Esophagus squamous epithelium (tissue), 5 donors: ENCODE measurements around the gene TNS1. TPM values are rescaled to one million over a fixed set of nuclear protein-coding genes. Genes with fewer than 3 reads are reported as not detected.

ENCODE experiments used
- DNase-seq: peaks from one replicate; lab custom pipeline; 2025; lab: John Stamatoyannopoulos, UW
- H3K27ac ChIP-seq, 4 donors: fragments of 200-600 bp; sonication (generic); one replicate each; pipeline ENCODE4 v1.5.1; 2016 to 2019; ENCODE audit warnings: mild to moderate bottlenecking in 1 of 4
- H3K27me3 ChIP-seq, 4 donors: fragments of 200-600 bp; sonication (generic); 1 replicate in 3 of 4; 2 replicates in 1 of 4; pipeline versions ENCODE4 v1.5.1 to v1.6.0; 2017 to 2021; ENCODE audit warnings: antibody characterized with exemption in 1 of 4
- H3K36me3 ChIP-seq, 3 donors: fragments of 200-600 bp; sonication (generic); one replicate each; pipeline ENCODE4 v1.5.1; 2016 to 2019
- H3K4me1 ChIP-seq, 3 donors: fragments of 200-600 bp; sonication (generic); one replicate each; pipeline ENCODE4 v1.5.1; 2017 to 2019
- H3K4me3 ChIP-seq, 4 donors: fragments of 200-600 bp; sonication (generic); 1 replicate in 3 of 4; 2 replicates in 1 of 4; pipeline ENCODE4 v1.5.1; 2016 to 2019; ENCODE audit warnings: mild to moderate bottlenecking in 2 of 4, moderate library complexity in 1 of 4
- H3K9me3 ChIP-seq, 3 donors: fragments of 200-600 bp; sonication (generic); one replicate each; pipeline ENCODE4 v1.5.1; 2016 to 2019
- POLR2A ChIP-seq, 4 donors: fragments of 450-650 bp; IDR thresholded peaks; one replicate each; pipeline ENCODE4 v1.6.1; 2017; ENCODE audit warnings: antibody characterized with exemption in 4 of 4, mild to moderate bottlenecking in 4 of 4, moderate library complexity in 3 of 4
- WGBS, 2 donors: methylation state at CpG; one replicate each; pipeline ENCODE4 v1.1.5; 2018; 5-methylcytosine and 5-hydroxymethylcytosine counted together
- intact Hi-C: fragments of 100-400 bp; cut with DNase I; formaldehyde crosslinking; loops from one replicate; pipeline ENCODE4 v1.15.0; 2022
- total RNA-seq, 4 donors: library from RNA; depleted of rRNA; stranded (reverse); fragments of >200 nt; gene quantifications; one replicate each; pipeline ENCODE4 v1.1.0, GENCODE V29; 2016
- TF ChIP-seq, protein P1 (sequence below), 6 experiments: fragments of 450-650 bp in 4 of 6; fragments of 200-600 bp in 2 of 6; sonication (generic) in 2 of 6; IDR thresholded peaks; one replicate each; pipeline ENCODE4 v1.5.1; 2016 to 2019; ENCODE audit warnings: antibody characterized with exemption in 6 of 6, mild to moderate bottlenecking in 4 of 6, moderate library complexity in 4 of 6
- donor health status: DM: yes; HTN: yes; CAD: no.

Gene TNS1
- total RNA-seq, 4 donors from 2014 or later: 34.7 to 201 (median 59.2) TPM

GRCh38 chr2:217935901-217936684, 66.7 kb downstream of the TNS1 start:
- intact Hi-C loops: no loop called here
- TF ChIP-seq POLR2A (IDR thresholded peaks at IDR 0.05): no peak
- TF ChIP-seq, protein P1, sequence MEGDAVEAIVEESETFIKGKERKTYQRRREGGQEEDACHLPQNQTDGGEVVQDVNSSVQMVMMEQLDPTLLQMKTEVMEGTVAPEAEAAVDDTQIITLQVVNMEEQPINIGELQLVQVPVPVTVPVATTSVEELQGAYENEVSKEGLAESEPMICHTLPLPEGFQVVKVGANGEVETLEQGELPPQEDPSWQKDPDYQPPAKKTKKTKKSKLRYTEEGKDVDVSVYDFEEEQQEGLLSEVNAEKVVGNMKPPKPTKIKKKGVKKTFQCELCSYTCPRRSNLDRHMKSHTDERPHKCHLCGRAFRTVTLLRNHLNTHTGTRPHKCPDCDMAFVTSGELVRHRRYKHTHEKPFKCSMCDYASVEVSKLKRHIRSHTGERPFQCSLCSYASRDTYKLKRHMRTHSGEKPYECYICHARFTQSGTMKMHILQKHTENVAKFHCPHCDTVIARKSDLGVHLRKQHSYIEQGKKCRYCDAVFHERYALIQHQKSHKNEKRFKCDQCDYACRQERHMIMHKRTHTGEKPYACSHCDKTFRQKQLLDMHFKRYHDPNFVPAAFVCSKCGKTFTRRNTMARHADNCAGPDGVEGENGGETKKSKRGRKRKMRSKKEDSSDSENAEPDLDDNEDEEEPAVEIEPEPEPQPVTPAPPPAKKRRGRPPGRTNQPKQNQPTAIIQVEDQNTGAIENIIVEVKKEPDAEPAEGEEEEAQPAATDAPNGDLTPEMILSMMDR (IDR thresholded peaks at IDR 0.05): no peak
- DNase-seq: no peak
- Histone ChIP-seq H3K27me3 (no peaks in the 10 kb centered on the region), H3K36me3 (peaks cover 0 to 18% (median 0%) of the 10 kb centered on the region in 3 donors), H3K4me3 (peak overlapping the region in 3 of 4 donors; percentile 8 to 72 (median 57)), H3K4me1 (peaks cover 52 to 99% (median 62%) of the 10 kb centered on the region in 3 donors), H3K9me3 (no peaks in the 10 kb centered on the region), H3K27ac (peak overlapping the region; percentile 73 to 95 (median 92))
- WGBS, 2 donors: 52 to 61% methylated on average over 4 to 7 of the region's 10 CpGs

DNA sequence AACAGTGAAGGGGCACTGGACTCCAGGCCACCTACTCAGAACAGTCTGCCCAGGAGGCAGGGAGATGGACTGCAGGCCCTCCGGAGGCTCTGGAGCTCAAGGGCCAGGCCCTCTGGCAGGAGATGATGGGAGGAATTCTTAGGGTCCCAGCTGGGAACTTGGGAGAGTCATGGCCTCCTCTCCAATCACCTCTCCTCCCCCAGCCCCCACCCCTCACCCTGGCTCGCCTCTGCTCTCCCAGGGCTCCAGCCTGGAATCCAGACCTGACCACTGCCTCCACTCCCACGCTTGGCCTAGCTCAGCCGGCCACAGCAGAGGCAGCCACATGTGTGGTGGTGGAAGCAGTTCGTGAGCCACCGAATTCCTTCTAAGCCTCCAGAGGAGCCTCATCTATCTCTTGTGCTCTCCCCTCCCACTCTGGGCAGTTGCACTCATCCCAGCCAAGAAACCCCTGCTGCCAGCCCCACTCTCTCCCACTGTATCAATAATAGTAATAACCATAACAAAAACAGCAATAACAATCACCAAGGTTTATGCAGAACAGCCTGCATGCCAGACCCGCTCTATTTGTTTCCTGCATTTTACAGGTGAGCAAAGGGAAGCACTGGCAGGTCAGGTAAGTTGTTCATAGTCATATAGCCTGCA, 67.4 kb downstream of the TNS1 start:
- intact Hi-C loops: no loop called here
- no peaks in the 10 kb centered on the region for H3K27me3 ChIP-seq
- H3K27ac ChIP-seq: peak overlapping the region; percentile 73 to 95 (median 92)
- H3K36me3 ChIP-seq: peaks cover 0 to 18% (median 0%) of the 10 kb centered on the region in 3 donors
- H3K4me1 ChIP-seq: peaks cover 53 to 99% (median 69%) of the 10 kb centered on the region in 3 donors
- TF ChIP-seq, protein P1 (IDR thresholded peaks at IDR 0.05): no peak
- TF ChIP-seq POLR2A (IDR thresholded peaks at IDR 0.05): no peak
- no peak for DNase-seq
- H3K9me3 ChIP-seq: no peaks in the 10 kb centered on the region
- H3K4me3 ChIP-seq: peak overlapping the region in 3 of 4 donors; percentile 26 to 72 (median 57)
- 62 to 81% methylated on average over 3 to 5 of the region's 7 CpGs for WGBS, 2 donors

DNA sequence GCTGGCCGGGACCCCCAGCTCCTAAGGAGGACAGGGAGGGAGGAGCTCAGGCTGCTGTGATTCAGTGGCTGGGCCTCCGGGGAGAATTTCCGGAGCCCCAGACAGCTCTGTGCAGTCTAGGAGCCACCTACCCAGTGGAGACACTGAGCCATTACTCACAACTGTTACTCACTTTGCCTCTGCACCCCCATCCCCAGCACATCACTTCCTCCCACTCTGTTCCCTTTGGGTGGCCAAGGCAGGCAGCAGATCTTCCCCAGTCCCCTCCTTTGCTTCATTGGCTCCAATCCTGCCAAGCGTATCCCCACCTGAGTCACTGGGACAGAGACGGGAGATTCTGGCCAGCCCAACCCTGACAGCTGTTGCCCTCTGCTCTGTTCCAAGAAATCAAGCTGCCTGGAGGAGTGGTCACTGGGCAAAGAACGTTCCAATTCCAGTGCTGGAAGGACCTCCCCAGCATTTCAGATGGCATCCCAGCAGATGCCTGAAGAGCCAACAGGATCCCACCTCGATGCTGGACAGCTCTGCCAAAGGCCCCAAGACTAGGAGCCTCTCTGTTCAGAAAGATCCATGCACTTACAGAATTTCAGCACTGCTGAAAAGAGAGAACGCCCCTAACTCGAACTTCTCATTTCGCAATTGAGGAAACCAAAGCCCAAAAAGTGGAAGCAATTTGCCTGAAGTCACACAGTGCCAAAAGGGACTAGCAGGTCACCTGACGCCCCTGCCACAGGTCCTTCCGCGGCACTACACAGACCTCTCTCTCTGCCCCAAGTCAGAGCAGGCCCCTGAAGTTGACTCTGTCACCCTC, 68.3 kb downstream of the TNS1 start:
- intact Hi-C loops: no loop called here
- Histone ChIP-seq H3K4me1 (peaks cover 61 to 99% (median 77%) of the 10 kb centered on the region in 3 donors), H3K9me3 (no peaks in the 10 kb centered on the region), H3K36me3 (peaks cover 0 to 18% (median 0%) of the 10 kb centered on the region in 3 donors), H3K27me3 (no peaks in the 10 kb centered on the region), H3K4me3 (peak overlapping the region in 3 of 4 donors; percentile 26 to 72 (median 57)), H3K27ac (peak overlapping the region; percentile 73 to 95 (median 92))
- WGBS, 2 donors: 16% methylated on average over 5 of the region's 13 CpGs
- no peak for TF ChIP-seq POLR2A (IDR thresholded peaks at IDR 0.05)
- TF ChIP-seq, protein P1 (IDR thresholded peaks at IDR 0.05): no peak
- DNase-seq: no peak

- peak overlapping the region; percentile 73 to 95 (median 92) for H3K27ac ChIP-seq
- H3K27me3 ChIP-seq: no peaks in the 10 kb centered on the region
- DNase-seq: no peak
- TF ChIP-seq, protein P1 (IDR thresholded peaks at IDR 0.05): no peak
- no peak for TF ChIP-seq POLR2A (IDR thresholded peaks at IDR 0.05)
- H3K4me1 ChIP-seq: peaks cover 70 to 100% (median 83%) of the 10 kb centered on the region in 3 donors
- peaks cover 0 to 18% (median 0%) of the 10 kb centered on the region in 3 donors for H3K36me3 ChIP-seq
- intact Hi-C loops: no loop called here
- H3K4me3 ChIP-seq: peak overlapping the region in 3 of 4 donors; percentile 11 to 72 (median 26)
- 55 to 73% methylated on average over 3 of the region's 3 CpGs for WGBS, 2 donors
- no peaks in the 10 kb centered on the region for H3K9me3 ChIP-seq
These were observed 69.2 kb downstream of the TNS1 start for GRCh38 chr2:217933617-217933993.
